ENCODE measurements around the gene ERMAP. TPM values are rescaled to one million over a fixed set of nuclear protein-coding genes. Genes with fewer than 3 reads are reported as not detected.
"Not testable (repeated sequence)": the region's sequence is repeated elsewhere in the genome, so short reads cannot be mapped to it uniquely, and the experiment has no call there.

The ERMAP gene
- total RNA-seq, 1 donor from 2014 or later: 3.8 TPM

DNA sequence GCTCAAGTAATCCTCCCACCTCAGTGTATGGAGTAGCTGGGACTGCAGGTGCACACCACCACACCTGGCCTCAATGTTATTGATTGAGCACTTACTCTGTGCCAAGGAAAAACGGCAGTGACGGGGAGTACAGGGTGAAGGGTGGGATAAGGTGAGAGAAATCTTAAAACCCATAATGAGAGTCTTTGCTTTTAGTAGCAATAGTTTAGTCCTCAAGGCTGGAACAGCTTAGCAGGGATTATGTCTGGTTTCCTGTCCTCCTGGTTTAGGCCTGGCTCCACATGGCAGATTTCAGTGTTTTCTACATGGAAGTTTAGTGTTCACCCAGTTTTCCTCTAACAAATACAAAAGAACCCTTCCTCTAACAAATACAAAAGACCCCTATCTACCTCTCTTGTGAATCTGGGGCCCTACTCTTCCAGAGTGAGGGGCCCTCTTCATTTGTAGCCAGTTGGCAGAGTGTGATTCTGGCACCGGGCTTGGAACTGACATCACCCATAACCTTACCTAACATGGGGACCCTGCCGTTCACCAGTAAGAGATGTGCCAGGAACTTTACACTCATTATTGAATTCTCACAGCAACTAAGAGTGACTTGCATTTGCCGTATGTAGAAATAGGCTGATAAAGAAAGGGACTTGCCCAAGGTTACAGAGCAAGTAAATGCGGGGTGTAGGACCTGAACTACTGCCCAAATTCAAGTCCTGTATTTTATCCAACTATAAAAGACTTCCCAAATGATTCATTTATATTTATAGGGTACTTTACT lies 36.4 kb downstream of the ERMAP start:
- no peak overlapping the region for H3K27ac Mint-ChIP-seq
- intact Hi-C loops (cut with micrococcal nuclease): no loop called here
- no peak for DNase-seq
- H3K4me3 Mint-ChIP-seq: no peak overlapping the region
- H3K9me3 Mint-ChIP-seq: peaks cover 5% of the 10 kb centered on the region
- peaks cover 38% of the 10 kb centered on the region for H3K36me3 Mint-ChIP-seq (ENCODE audit: low read depth)
- H3K4me1 Mint-ChIP-seq: peaks cover 10% of the 10 kb centered on the region
- no peaks in the 10 kb centered on the region for H3K27me3 Mint-ChIP-seq

GRCh38 chr1:42856554-42856953 lies 39.6 kb downstream of the ERMAP start:
- H3K36me3 Mint-ChIP-seq (ENCODE audit: low read depth): peaks cover 13% of the 10 kb centered on the region
- H3K4me1 Mint-ChIP-seq; intact Hi-C loops (cut with micrococcal nuclease); H3K27ac Mint-ChIP-seq; H3K27me3 Mint-ChIP-seq; H3K4me3 Mint-ChIP-seq; DNase-seq: not testable (repeated sequence)
- H3K9me3 Mint-ChIP-seq: peaks cover 22% of the 10 kb centered on the region

- H3K4me1 Mint-ChIP-seq; DNase-seq; H3K36me3 Mint-ChIP-seq (ENCODE audit: low read depth); H3K4me3 Mint-ChIP-seq; intact Hi-C loops (cut with micrococcal nuclease); H3K27ac Mint-ChIP-seq: not testable (repeated sequence)
- peaks cover 25% of the 10 kb centered on the region for H3K9me3 Mint-ChIP-seq
- peaks cover 16% of the 10 kb centered on the region for H3K27me3 Mint-ChIP-seq
These were observed 42.4 kb downstream of the ERMAP start for GRCh38 chr1:42859366-42859765.

- H3K27me3 Mint-ChIP-seq: peaks cover 18% of the 10 kb centered on the region
- H3K9me3 Mint-ChIP-seq: peaks cover 25% of the 10 kb centered on the region
- no peaks in the 10 kb centered on the region for H3K4me1 Mint-ChIP-seq
- peaks cover 4% of the 10 kb centered on the region for H3K36me3 Mint-ChIP-seq (ENCODE audit: low read depth)
- no peak overlapping the region for H3K4me3 Mint-ChIP-seq
- DNase-seq: no peak
- intact Hi-C loops (cut with micrococcal nuclease): no loop called here
- H3K27ac Mint-ChIP-seq: no peak overlapping the region
These were observed 43.6 kb downstream of the ERMAP start for GRCh38 chr1:42860339-42861013.

- Mint-ChIP-seq H3K36me3 (ENCODE audit: low read depth) (peaks cover 2% of the 10 kb centered on the region), H3K4me3 (no peak overlapping the region), H3K9me3 (peaks cover 25% of the 10 kb centered on the region), H3K4me1 (no peaks in the 10 kb centered on the region), H3K27me3 (peaks cover 18% of the 10 kb centered on the region), H3K27ac (no peak overlapping the region)
- intact Hi-C loops (cut with micrococcal nuclease): no loop called here
- no peak for DNase-seq
These were observed 44.1 kb downstream of the ERMAP start for GRCh38 chr1:42861014-42861399.

- no peak overlapping the region for H3K27ac Mint-ChIP-seq
- no peaks in the 10 kb centered on the region for H3K4me1 Mint-ChIP-seq
- peaks cover 4% of the 10 kb centered on the region for H3K9me3 Mint-ChIP-seq
- H3K4me3 Mint-ChIP-seq: no peak overlapping the region
- no peaks in the 10 kb centered on the region for H3K36me3 Mint-ChIP-seq (ENCODE audit: low read depth)
- DNase-seq: no peak
- peaks cover 11% of the 10 kb centered on the region for H3K27me3 Mint-ChIP-seq
- intact Hi-C loops (cut with micrococcal nuclease): no loop called here
These were observed 49.6 kb downstream of the ERMAP start for GRCh38 chr1:42866549-42866948.

DNA sequence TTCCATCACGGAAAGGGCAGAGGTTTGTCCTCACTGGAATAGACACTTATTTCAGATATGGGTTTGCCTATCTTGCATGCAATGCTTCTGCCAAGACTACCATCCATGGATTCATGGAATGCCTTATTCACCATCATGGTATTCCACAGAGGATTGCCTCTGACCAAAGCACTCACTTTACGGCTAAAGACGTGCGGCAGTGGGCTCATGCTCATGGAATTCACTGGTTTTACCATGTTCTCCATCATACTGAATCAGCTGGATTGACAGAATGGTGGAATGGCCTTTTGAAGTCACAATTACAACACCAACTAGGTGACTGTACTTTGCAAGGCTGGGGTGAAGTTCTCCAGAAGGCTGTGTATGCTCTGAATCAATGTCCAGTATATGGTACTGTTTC lies 51.5 kb downstream of the ERMAP start:
- H3K9me3 Mint-ChIP-seq; H3K4me1 Mint-ChIP-seq; H3K27ac Mint-ChIP-seq; H3K36me3 Mint-ChIP-seq (ENCODE audit: low read depth); H3K4me3 Mint-ChIP-seq; DNase-seq; intact Hi-C loops (cut with micrococcal nuclease): not testable (repeated sequence)
- peaks cover 13% of the 10 kb centered on the region for H3K27me3 Mint-ChIP-seq

DNA sequence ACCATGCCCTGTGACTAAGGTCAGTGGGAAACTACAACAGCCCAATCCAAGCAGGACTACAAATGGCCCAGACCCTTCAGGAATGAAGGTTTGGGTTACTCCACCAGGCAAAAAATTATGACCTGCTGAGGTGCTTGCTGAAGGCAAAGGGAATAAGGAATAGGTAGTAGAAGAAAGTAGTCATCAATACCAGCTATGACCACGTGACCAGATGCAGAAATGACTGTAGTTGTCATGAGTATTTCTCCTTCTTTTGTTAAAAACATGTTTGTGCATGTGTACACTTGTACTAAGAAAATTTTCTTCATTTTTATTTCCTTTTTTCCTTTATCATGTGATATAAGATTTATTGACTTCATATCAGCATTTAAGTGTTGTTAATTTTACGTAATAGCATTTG lies 52.3 kb downstream of the ERMAP start:
- H3K4me1 Mint-ChIP-seq; intact Hi-C loops (cut with micrococcal nuclease): not testable (repeated sequence)

GRCh38 chr1:42869751-42870150 lies 52.8 kb downstream of the ERMAP start:
- DNase-seq; intact Hi-C loops (cut with micrococcal nuclease); H3K36me3 Mint-ChIP-seq (ENCODE audit: low read depth); H3K27ac Mint-ChIP-seq; H3K4me3 Mint-ChIP-seq; H3K4me1 Mint-ChIP-seq; H3K9me3 Mint-ChIP-seq: not testable (repeated sequence)
- peaks cover 11% of the 10 kb centered on the region for H3K27me3 Mint-ChIP-seq

More for the DNA sequence above, 52.3 kb downstream of the ERMAP start:
- DNase-seq; H3K36me3 Mint-ChIP-seq (ENCODE audit: low read depth); H3K9me3 Mint-ChIP-seq; H3K27ac Mint-ChIP-seq; H3K4me3 Mint-ChIP-seq: not testable (repeated sequence)
- H3K27me3 Mint-ChIP-seq: peaks cover 11% of the 10 kb centered on the region

DNA sequence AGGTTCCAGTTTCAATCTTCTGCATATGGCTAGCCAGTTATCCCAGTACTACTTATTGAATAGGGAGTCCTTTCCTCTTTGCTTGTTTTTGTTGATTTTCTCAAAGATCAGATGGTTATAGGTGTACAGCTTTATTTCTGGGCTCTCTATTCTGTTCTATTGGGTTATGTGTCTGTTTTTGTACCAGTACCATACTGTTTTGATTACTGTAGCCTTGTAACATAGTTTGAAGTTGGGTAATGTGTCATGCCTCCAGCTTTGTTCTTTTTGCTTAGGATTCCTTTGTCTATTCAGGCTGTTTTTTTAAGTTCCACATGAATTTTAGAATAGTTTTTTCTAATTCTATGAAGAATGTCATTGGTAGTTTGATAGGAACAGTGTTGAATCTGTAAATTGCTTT lies 56.2 kb downstream of the ERMAP start:
- H3K4me1 Mint-ChIP-seq; DNase-seq; H3K36me3 Mint-ChIP-seq (ENCODE audit: low read depth); H3K4me3 Mint-ChIP-seq; H3K27ac Mint-ChIP-seq; intact Hi-C loops (cut with micrococcal nuclease): not testable (repeated sequence)
- Mint-ChIP-seq H3K9me3 (peaks cover 16% of the 10 kb centered on the region), H3K27me3 (peaks cover 32% of the 10 kb centered on the region)

DNA sequence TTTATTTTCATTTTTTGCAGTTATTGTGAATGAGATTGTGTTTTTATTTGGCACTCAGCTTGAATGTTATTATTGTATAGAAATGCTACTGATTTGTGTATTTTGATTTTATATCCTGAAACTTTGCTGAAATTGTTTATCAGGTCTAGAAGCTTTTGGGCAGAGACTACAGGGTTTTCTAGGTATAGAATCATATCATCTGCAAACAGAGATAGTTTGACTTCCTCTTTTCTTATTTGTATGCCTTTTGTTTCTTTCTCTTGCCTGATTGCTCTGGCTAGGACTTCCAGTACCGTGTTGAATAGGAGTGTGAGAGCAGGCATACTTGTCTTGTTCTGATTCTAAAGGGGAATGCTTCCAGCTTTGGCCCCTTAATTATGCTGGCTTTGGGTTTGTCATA lies 56.7 kb downstream of the ERMAP start:
- intact Hi-C loops (cut with micrococcal nuclease): no loop called here
- Mint-ChIP-seq H3K9me3 (peaks cover 16% of the 10 kb centered on the region), H3K36me3 (ENCODE audit: low read depth) (no peaks in the 10 kb centered on the region), H3K27me3 (peaks cover 32% of the 10 kb centered on the region), H3K4me1 (peaks cover 2% of the 10 kb centered on the region), H3K4me3 (no peak overlapping the region), H3K27ac (no peak overlapping the region)
- no peak for DNase-seq

DNA sequence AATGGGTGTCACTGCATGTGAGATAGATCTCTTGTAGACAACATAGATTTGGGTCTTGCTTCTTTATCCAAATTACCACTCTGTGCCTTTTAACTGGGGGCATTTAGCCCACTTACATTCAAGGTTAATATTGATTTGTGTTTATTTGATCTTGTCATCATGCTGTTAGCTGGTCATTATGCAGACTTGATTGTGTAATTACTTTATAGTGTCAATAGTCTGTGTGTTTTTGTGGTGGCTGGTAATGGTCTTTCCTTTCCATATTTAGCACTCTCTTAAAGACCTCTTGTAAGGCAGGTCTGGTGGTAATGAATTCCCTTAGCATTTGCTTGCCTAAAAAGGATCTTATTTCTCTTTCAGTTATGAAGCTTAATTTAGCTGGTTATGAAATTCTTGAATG lies 59.1 kb downstream of the ERMAP start:
- Mint-ChIP-seq H3K27ac (no peak overlapping the region), H3K27me3 (peaks cover 34% of the 10 kb centered on the region), H3K9me3 (peaks cover 16% of the 10 kb centered on the region), H3K36me3 (ENCODE audit: low read depth) (no peaks in the 10 kb centered on the region), H3K4me3 (no peak overlapping the region), H3K4me1 (peaks cover 2% of the 10 kb centered on the region)
- no peak for DNase-seq
- intact Hi-C loops (cut with micrococcal nuclease): no loop called here

GRCh38 chr1:42877380-42877779 lies 60.5 kb downstream of the ERMAP start:
- Mint-ChIP-seq H3K4me1 (peaks cover 2% of the 10 kb centered on the region), H3K9me3 (peaks cover 16% of the 10 kb centered on the region), H3K27ac (no peak overlapping the region), H3K27me3 (peaks cover 32% of the 10 kb centered on the region), H3K4me3 (no peak overlapping the region), H3K36me3 (ENCODE audit: low read depth) (no peaks in the 10 kb centered on the region)
- intact Hi-C loops (cut with micrococcal nuclease): no loop called here
- DNase-seq: no peak

DNA sequence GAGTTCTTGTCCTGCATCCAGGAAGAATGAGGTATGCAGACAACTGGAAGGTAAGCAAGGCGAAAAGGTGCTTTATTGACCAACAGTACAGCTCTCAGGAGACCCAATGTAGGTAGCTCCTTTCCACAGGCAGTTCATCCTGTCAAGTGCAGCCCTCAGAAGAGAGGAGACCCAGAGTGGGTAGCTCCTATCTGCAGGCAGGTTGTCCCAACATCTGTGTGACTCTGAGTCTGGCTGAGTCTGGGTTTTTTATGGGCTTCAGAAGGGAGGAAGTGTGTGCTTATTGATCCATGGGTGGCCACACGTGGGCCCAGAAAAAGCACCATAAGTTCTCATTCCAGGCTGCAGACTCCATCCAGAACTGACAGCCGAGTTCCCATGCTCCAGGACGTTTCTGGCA lies 63.5 kb downstream of the ERMAP start:
- Mint-ChIP-seq H3K4me1 (no peaks in the 10 kb centered on the region), H3K4me3 (no peak overlapping the region), H3K27me3 (peaks cover 22% of the 10 kb centered on the region), H3K27ac (no peak overlapping the region), H3K36me3 (ENCODE audit: low read depth) (no peaks in the 10 kb centered on the region), H3K9me3 (peaks cover under 1% of the 10 kb centered on the region)
- intact Hi-C loops (cut with micrococcal nuclease): no loop called here
- DNase-seq: no peak

Measured in activated CD4-positive, alpha-beta T cell treated with anti-CD3 and anti-CD28 coated beads, Interleukin-2, amount 10 ng/mL, durations not matched to agents 24 days and 14 days (primary cell).